BLaER1 treated with 17β-estradiol and CSF1 and Interleukin-3, amounts not matched to agents 10 nM and 100 nM (cell line): ENCODE data around the gene EBP.

Experiments used
- H3K27ac ChIP-seq, 11 experiments: shearing (Covaris generic); formaldehyde crosslinking; 2 replicates each; pipeline ENCODE4 v1.8.1; 2022
- H3K27me3 ChIP-seq, 11 experiments: shearing (Covaris generic); formaldehyde crosslinking; 2 replicates each; pipeline ENCODE4 v1.8.1; 2022
- H3K36me3 ChIP-seq, 11 experiments: shearing (Covaris generic); formaldehyde crosslinking; 2 replicates each; pipeline ENCODE4 v1.8.1; 2022
- H3K4me1 ChIP-seq, 10 experiments: shearing (Covaris generic); formaldehyde crosslinking; 2 replicates each; pipeline ENCODE4 v1.8.1; 2022
- H3K4me2 ChIP-seq, 11 experiments: shearing (Covaris generic); formaldehyde crosslinking; 2 replicates each; pipeline ENCODE4 v1.8.1; 2022
- H3K4me3 ChIP-seq, 10 experiments: shearing (Covaris generic); formaldehyde crosslinking; 2 replicates each; pipeline ENCODE4 v1.8.1; 2022
- H3K9ac ChIP-seq, 11 experiments: shearing (Covaris generic); formaldehyde crosslinking; 2 replicates each; pipeline ENCODE4 v1.8.1; 2022
- H3K9me3 ChIP-seq, 11 experiments: shearing (Covaris generic); formaldehyde crosslinking; replicated peaks in 1 of 11; 2 replicates each; pipeline ENCODE4 v1.8.1; 2022
- H4K20me1 ChIP-seq, 11 experiments: shearing (Covaris generic); formaldehyde crosslinking; 2 replicates each; pipeline ENCODE4 v1.8.1; 2022
- Cebpa-rat ChIP-seq, 11 experiments: shearing (Covaris generic); IDR thresholded peaks; 2 replicates each; pipeline ENCODE4 v1.8.1; 2022

Gene EBP

GRCh38 chrX:48497871-48498270, 23.7 kb upstream of the EBP start:
- H3K36me3 ChIP-seq = no peaks in the 10 kb centered on the region
- H3K27ac ChIP-seq = no peak overlapping the region
- peak overlapping the region in 5 of 11 experiments; percentile 8 to 48 (median 45); a peak in 6 of 22 replicates for H3K4me2 ChIP-seq
- H3K9ac ChIP-seq = no peak overlapping the region
- H3K9me3 ChIP-seq = peaks cover 0 to 18% (median 0%) of the 10 kb centered on the region in 11 experiments; a peak in 9 of 22 replicates
- no peak overlapping the region for H3K4me3 ChIP-seq
- H3K27me3 ChIP-seq = peaks cover 52 to 97% (median 83%) of the 10 kb centered on the region in 11 experiments
- TF ChIP-seq Cebpa-rat (IDR thresholded peaks at IDR 0.05) = no peak
- no peaks in the 10 kb centered on the region for H4K20me1 ChIP-seq
- peaks cover 9 to 37% (median 21%) of the 10 kb centered on the region in 10 experiments; a peak in 19 of 20 replicates for H3K4me1 ChIP-seq

DNA sequence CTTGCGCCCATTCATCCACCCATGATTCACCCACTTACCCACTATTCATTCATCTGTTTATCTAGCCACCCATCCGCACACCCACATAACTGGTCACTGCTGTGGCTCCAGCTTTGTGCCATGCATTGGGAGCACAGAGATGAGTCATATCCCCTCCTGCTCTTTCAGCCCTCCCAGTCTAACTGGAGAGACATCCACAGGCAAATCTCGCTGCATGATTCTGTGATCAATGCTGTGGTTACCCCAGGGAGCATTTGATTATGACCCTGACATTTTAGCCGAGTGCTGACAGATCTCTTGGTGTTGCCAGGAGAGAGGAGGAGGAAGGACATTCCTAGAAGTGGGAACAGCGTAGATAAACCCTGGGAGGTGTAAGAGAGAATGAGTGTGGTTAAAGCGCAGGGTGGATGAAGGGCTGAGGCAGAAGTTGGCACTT, 23.2 kb upstream of the EBP start:
- TF ChIP-seq Cebpa-rat (IDR thresholded peaks at IDR 0.05) = no peak
- H3K9ac ChIP-seq = no peak overlapping the region
- no peaks in the 10 kb centered on the region for H3K36me3 ChIP-seq
- H3K4me2 ChIP-seq = peak overlapping the region in 6 of 11 experiments; percentile 8 to 48 (median 35); a peak in 8 of 22 replicates
- no peaks in the 10 kb centered on the region for H4K20me1 ChIP-seq
- H3K27me3 ChIP-seq = peaks cover 57 to 97% (median 88%) of the 10 kb centered on the region in 11 experiments
- H3K4me3 ChIP-seq = no peak overlapping the region
- H3K27ac ChIP-seq = no peak overlapping the region
- peaks cover 0 to 18% (median 0%) of the 10 kb centered on the region in 11 experiments; a peak in 9 of 22 replicates for H3K9me3 ChIP-seq
- peaks cover 4 to 32% (median 16%) of the 10 kb centered on the region in 10 experiments; a peak in 17 of 20 replicates for H3K4me1 ChIP-seq

- Histone ChIP-seq H3K27me3 (peaks cover 47 to 75% (median 62%) of the 10 kb centered on the region in 11 experiments), H3K36me3 (no peaks in the 10 kb centered on the region), H3K4me3 (no peak overlapping the region), H3K4me1 (peaks cover under 1 to 11% (median 5%) of the 10 kb centered on the region in 10 experiments; a peak in 10 of 20 replicates), H3K9me3 (no peaks in the 10 kb centered on the region; a peak in 1 of 22 replicates), H3K4me2 (no peak overlapping the region), H4K20me1 (no peaks in the 10 kb centered on the region), H3K27ac (no peak overlapping the region), H3K9ac (no peak overlapping the region)
- no peak for TF ChIP-seq Cebpa-rat (IDR thresholded peaks at IDR 0.05)
Measured at GRCh38 chrX:48504261-48504660, 17.3 kb upstream of the EBP start.

DNA sequence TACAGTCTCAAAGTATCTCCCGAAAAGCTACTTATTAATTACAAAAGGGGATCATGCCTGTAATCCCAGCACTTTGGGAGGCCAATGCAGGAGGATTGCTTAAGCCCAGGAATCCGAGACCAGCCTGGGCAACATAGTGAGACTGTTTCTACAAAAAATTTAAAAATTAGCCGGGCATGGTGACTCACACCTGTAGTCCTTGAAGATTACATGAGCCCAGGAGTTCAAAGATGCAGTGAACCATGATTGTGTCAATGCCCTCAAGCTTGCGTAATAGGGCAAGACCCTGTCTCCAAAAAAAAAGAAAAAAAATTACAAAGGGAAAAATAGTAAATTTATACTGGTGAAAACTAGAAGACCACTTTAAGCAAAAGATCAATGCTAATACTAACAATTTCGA, 16.1 kb upstream of the EBP start:
- Histone ChIP-seq H3K4me3 (no peak overlapping the region), H3K4me1 (peaks cover 0 to 18% (median 11%) of the 10 kb centered on the region in 10 experiments; a peak in 10 of 20 replicates), H4K20me1 (no peaks in the 10 kb centered on the region), H3K36me3 (no peaks in the 10 kb centered on the region), H3K4me2 (peak overlapping the region in 2 of 11 experiments; percentile 26 to 33; a peak in 1 of 22 replicates), H3K27ac (no peak overlapping the region), H3K9me3 (no peaks in the 10 kb centered on the region; a peak in 1 of 22 replicates), H3K27me3 (peaks cover 39 to 63% (median 53%) of the 10 kb centered on the region in 11 experiments), H3K9ac (no peak overlapping the region; a peak in 1 of 22 replicates)
- TF ChIP-seq Cebpa-rat (IDR thresholded peaks at IDR 0.05) = peak in 3 of 11 experiments; percentile 14 to 56 (median 24); a peak in 2 of 22 replicates

DNA sequence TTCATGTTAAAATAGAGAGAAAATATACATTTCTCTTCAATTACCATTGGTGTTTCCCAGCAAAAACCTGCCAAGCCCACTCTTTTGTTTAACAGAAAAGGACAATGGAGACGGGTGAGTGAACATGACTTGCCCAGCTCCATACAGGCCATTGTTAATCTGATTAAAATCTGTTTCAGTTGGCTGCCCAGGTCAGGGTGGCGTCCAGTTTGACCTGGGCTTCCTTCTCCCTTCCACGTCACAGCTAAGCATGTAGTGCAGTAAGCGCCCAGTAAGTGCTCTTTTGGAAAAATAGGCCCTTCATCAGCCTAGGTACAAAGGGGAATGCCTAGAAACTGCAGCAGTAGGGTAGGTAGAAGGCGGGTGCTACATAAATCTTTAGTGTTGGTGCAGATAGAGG, 14.4 kb upstream of the EBP start:
- Histone ChIP-seq H4K20me1 (no peaks in the 10 kb centered on the region; a peak in 1 of 22 replicates), H3K4me1 (peaks cover 0 to 18% (median 11%) of the 10 kb centered on the region in 10 experiments; a peak in 10 of 20 replicates), H3K9ac (no peak overlapping the region), H3K9me3 (no peaks in the 10 kb centered on the region; a peak in 1 of 22 replicates), H3K36me3 (no peaks in the 10 kb centered on the region), H3K27me3 (peaks cover 21 to 57% (median 39%) of the 10 kb centered on the region in 11 experiments), H3K27ac (no peak overlapping the region), H3K4me3 (no peak overlapping the region), H3K4me2 (no peak overlapping the region)
- TF ChIP-seq Cebpa-rat (IDR thresholded peaks at IDR 0.05) = no peak

DNA sequence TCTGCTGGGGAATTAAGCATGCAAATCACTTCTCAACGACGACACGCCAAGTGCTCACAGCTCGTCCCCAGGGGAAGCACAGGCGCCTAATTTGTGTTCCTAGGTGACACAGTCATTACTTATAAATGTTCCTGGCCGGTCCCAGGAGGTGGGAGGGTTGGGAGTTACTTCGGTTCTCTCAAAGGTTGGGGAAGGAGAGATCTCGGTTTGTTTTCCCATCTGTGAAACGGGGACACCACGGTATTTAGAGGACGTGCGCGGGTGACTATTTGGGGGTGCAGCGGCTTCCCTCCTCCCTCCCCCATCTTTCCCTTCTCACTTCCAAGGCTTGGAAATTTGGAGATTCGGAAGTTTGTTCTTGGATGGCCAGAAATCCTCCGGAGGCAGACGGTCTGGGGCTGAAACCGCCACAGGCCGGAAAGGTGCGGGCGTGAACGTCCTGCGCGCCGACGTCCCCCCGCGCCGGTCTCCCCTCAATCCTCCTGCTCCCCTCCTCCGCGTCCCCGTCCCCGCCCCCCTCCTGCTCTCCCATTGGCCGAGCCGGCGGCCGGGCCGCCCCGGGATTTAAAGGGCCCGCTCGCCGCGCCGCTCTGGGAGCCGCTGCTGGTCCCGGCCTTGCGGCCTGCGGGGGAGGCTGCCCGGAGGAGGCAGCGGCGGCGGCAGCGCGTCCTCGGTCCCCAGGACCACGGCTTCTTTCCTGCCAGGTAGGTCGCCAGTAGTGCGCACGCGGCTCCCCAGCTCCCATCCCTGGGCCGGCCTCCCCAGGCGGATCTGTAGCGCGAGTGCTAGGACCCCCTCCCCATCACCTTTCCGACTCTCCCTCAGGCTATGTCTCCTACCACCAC, 13.0 kb upstream of the EBP start, which contains the start of gene PORCN:
Gene PORCN, plus strand, starts transcription at position 593 of the 845 bp plus-strand sequence. CDS start 829 bp downstream, outside the sequence.
- H3K4me1 ChIP-seq = peaks cover 0 to 18% (median 11%) of the 10 kb centered on the region in 10 experiments; a peak in 10 of 20 replicates
- TF ChIP-seq Cebpa-rat (IDR thresholded peaks at IDR 0.05) = no peak
- no peaks in the 10 kb centered on the region for H3K36me3 ChIP-seq
- H3K27ac ChIP-seq = peak within 1 kb of the TSS; percentile 51 to 79 (median 68); a peak in 21 of 22 replicates
- peaks cover 8 to 57% (median 35%) of the 10 kb centered on the region in 11 experiments for H3K27me3 ChIP-seq
- peaks cover 0 to under 1% (median 0%) of the 10 kb centered on the region in 11 experiments; a peak in 2 of 22 replicates for H4K20me1 ChIP-seq
- H3K9ac ChIP-seq = peak within 1 kb of the TSS; percentile 76 to 87 (median 82)
- H3K4me2 ChIP-seq = peak within 1 kb of the TSS; percentile 72 to 82 (median 74)
- no peaks in the 10 kb centered on the region; a peak in 1 of 22 replicates for H3K9me3 ChIP-seq
- peak within 1 kb of the TSS; percentile 58 to 80 (median 72) for H3K4me3 ChIP-seq

DNA sequence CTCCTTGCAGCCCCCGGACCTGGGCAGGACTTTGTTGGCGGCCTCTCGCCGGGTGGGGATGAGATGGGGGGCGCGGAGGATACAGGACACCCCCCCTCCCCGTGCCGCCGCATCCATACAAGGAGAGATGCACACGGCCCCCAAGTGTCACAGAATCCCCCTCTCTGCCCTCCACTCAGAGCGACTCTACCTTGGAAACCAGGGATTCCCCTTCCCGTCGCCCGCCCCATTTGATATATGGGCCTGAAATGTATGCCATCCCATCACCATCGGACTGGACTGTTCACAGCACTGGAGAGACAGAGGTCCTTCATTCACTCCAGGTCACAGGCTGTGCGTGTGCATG, 12.4 kb upstream of the EBP start:
- H3K27ac ChIP-seq = peak overlapping the region; percentile 51 to 79 (median 68); a peak in 21 of 22 replicates
- no peaks in the 10 kb centered on the region; a peak in 1 of 22 replicates for H3K9me3 ChIP-seq
- no peaks in the 10 kb centered on the region; a peak in 1 of 22 replicates for H3K36me3 ChIP-seq
- H4K20me1 ChIP-seq = peaks cover 0 to 7% (median 0%) of the 10 kb centered on the region in 11 experiments; a peak in 2 of 22 replicates
- no peak for TF ChIP-seq Cebpa-rat (IDR thresholded peaks at IDR 0.05)
- peaks cover 5 to 57% (median 35%) of the 10 kb centered on the region in 11 experiments; a peak in 20 of 22 replicates for H3K27me3 ChIP-seq
- peak overlapping the region; percentile 58 to 80 (median 72) for H3K4me3 ChIP-seq
- peak overlapping the region; percentile 69 to 82 (median 74) for H3K4me2 ChIP-seq
- H3K4me1 ChIP-seq = peaks cover 0 to 18% (median 11%) of the 10 kb centered on the region in 10 experiments; a peak in 10 of 20 replicates
- peak overlapping the region; percentile 76 to 87 (median 82) for H3K9ac ChIP-seq

- Histone ChIP-seq H3K4me3 (peak overlapping the region; percentile 58 to 80 (median 72)), H3K36me3 (no peaks in the 10 kb centered on the region; a peak in 1 of 22 replicates), H3K9ac (peak overlapping the region; percentile 76 to 87 (median 82); a peak in 18 of 22 replicates), H3K27me3 (peaks cover 5 to 56% (median 37%) of the 10 kb centered on the region in 11 experiments; a peak in 18 of 22 replicates), H4K20me1 (peaks cover 0 to 8% (median 0%) of the 10 kb centered on the region in 11 experiments; a peak in 2 of 22 replicates), H3K4me1 (peaks cover 0 to 18% (median 11%) of the 10 kb centered on the region in 10 experiments; a peak in 10 of 20 replicates), H3K9me3 (no peaks in the 10 kb centered on the region; a peak in 1 of 22 replicates), H3K27ac (no peak overlapping the region), H3K4me2 (peak overlapping the region; percentile 69 to 82 (median 74))
- TF ChIP-seq Cebpa-rat (IDR thresholded peaks at IDR 0.05) = no peak
Measured at GRCh38 chrX:48509619-48510018, 12.0 kb upstream of the EBP start.
